Parathyroid adenoma (tissue), 2 donors: ENCODE measurements around the gene ALDH4A1.
A peak's percentile ranks its signal among the peaks of the same experiment; 100 is the strongest.

Experiments used
- H2AFZ ChIP-seq: fragments of 300-600 bp; sonication (generic); one replicate; pipeline ENCODE4 v1.7.0; 2017; ENCODE audit warnings: antibody characterized with exemption, mild to moderate bottlenecking
- H3K27ac ChIP-seq: fragments of 300-600 bp; sonication (generic); one replicate; pipeline ENCODE4 v1.7.0; 2017
- H3K27me3 ChIP-seq: fragments of 300-600 bp; sonication (generic); one replicate; pipeline ENCODE4 v1.7.0; 2017; ENCODE audit warnings: low read length; ENCODE audit not compliant: control insufficient read depth, insufficient read depth
- H3K36me3 ChIP-seq: fragments of 300-600 bp; sonication (generic); one replicate; pipeline ENCODE4 v1.7.0; 2017; ENCODE audit warnings: low read length; ENCODE audit not compliant: control insufficient read depth, insufficient read depth
- H3K4me1 ChIP-seq: fragments of 300-600 bp; sonication (generic); one replicate; pipeline ENCODE4 v1.7.0; 2017; ENCODE audit warnings: control low read depth
- H3K4me2 ChIP-seq: fragments of 300-600 bp; sonication (generic); one replicate; pipeline ENCODE4 v1.7.0; 2017; ENCODE audit warnings: low read length
- H3K4me3 ChIP-seq: fragments of 300-600 bp; sonication (generic); one replicate; pipeline ENCODE4 v1.7.0; 2017; ENCODE audit warnings: low read depth, low read length
- H3K79me2 ChIP-seq: fragments of 300-600 bp; sonication (generic); one replicate; pipeline ENCODE4 v1.7.0; 2017; ENCODE audit warnings: control low read depth
- H3K9ac ChIP-seq: fragments of 300-600 bp; sonication (generic); one replicate; pipeline ENCODE4 v1.7.0; 2017; ENCODE audit warnings: mild to moderate bottlenecking
- H3K9me3 ChIP-seq: fragments of 300-600 bp; sonication (generic); one replicate; pipeline ENCODE4 v1.7.0; 2017; ENCODE audit warnings: low read length; ENCODE audit not compliant: control insufficient read depth
- TF ChIP-seq, protein P1 (sequence below): fragments of 300-600 bp; sonication (generic); IDR thresholded peaks from one replicate; pipeline ENCODE4 v1.7.0; 2017; ENCODE audit warnings: antibody characterized with exemption, mild to moderate bottlenecking
- donor health status: primary hyperparathyroidism.

The ALDH4A1 gene, protein sequence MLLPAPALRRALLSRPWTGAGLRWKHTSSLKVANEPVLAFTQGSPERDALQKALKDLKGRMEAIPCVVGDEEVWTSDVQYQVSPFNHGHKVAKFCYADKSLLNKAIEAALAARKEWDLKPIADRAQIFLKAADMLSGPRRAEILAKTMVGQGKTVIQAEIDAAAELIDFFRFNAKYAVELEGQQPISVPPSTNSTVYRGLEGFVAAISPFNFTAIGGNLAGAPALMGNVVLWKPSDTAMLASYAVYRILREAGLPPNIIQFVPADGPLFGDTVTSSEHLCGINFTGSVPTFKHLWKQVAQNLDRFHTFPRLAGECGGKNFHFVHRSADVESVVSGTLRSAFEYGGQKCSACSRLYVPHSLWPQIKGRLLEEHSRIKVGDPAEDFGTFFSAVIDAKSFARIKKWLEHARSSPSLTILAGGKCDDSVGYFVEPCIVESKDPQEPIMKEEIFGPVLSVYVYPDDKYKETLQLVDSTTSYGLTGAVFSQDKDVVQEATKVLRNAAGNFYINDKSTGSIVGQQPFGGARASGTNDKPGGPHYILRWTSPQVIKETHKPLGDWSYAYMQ

DNA sequence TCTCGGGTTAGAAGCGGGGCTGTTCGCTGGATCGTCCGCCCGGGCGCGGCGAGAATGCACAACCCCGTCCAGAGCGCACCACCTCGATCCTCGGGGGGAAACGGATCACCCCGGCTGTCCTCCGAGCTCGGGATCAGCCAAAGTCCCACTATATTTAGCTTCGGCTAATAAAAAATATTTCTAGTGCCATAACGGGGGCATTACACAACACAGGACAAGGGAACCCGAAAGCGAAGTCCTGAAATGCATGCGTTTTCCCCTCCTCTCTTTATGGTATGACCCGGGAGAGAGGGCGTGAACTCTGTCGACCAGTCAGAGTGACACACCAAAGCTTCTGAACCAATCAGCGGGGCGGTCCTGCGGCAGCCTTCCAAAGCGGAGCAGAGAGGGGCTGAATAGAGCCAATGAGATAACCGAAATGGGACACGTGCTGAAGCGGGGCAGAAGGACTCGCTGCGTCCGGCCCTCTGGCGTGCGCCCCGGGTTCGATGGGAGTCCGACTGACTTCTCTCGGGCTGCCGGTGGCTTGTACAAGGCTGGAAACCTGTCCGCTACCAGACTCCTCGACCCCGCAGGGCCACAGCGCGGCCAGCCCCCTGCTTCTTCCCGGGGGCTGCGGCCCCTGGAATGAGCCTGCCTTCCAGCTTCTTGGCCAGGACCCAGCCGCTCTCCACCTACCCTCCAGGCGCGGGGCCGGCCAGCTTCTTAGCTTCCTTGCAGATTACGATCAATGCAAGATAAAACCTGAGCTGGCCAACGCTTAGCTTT, at the start of gene ALDH4A1:
Gene ALDH4A1 (minus strand): TSS at position 33 of the 768 bp plus-strand sequence. CDS start 32 bp downstream, at position 1.
- no peaks in the 10 kb centered on the region for H3K9me3 ChIP-seq
- no peaks in the 10 kb centered on the region for H3K36me3 ChIP-seq
- no peaks in the 10 kb centered on the region for H3K79me2 ChIP-seq
- TF ChIP-seq, protein P1, sequence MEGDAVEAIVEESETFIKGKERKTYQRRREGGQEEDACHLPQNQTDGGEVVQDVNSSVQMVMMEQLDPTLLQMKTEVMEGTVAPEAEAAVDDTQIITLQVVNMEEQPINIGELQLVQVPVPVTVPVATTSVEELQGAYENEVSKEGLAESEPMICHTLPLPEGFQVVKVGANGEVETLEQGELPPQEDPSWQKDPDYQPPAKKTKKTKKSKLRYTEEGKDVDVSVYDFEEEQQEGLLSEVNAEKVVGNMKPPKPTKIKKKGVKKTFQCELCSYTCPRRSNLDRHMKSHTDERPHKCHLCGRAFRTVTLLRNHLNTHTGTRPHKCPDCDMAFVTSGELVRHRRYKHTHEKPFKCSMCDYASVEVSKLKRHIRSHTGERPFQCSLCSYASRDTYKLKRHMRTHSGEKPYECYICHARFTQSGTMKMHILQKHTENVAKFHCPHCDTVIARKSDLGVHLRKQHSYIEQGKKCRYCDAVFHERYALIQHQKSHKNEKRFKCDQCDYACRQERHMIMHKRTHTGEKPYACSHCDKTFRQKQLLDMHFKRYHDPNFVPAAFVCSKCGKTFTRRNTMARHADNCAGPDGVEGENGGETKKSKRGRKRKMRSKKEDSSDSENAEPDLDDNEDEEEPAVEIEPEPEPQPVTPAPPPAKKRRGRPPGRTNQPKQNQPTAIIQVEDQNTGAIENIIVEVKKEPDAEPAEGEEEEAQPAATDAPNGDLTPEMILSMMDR = no peak
- peak within 1 kb of the TSS; percentile 65 for H2AFZ ChIP-seq
- H3K27me3 ChIP-seq = no peaks in the 10 kb centered on the region
- H3K4me1 ChIP-seq = peaks cover 7% of the 10 kb centered on the region
- H3K4me3 ChIP-seq = peak within 1 kb of the TSS; percentile 51
- H3K27ac ChIP-seq = peak within 1 kb of the TSS; percentile 88
- peak within 1 kb of the TSS; percentile 91 for H3K4me2 ChIP-seq
- no peak within 1 kb of the TSS for H3K9ac ChIP-seq

DNA sequence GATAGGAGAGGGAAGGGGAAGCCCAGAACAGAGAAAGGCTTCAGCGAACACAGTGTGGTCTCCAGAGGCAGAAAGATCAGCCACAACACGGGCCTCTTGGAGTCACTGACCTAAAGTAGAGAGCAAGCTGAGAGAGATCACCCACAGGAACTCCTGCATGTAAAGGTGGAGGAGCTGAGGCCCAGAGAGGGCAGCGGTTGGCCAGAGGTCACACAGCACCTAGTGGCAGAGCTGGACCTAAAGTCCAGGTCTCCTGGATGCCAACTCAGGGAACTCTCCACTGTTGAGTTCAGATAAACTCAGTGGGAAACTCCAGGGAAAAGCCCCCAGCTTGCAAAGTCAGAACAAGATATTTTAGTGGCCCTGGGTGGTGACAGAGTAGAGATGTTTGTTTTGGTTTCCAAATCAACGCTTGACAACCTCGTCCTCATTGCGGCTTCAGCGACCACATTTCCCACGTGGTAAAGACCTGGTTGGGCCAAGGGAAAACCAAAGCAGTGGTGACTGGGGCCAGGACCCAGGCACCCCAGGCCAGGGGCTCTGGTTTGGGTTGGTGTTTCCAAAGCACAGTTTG, 49.5 kb upstream of the ALDH4A1 start:
- H2AFZ ChIP-seq = no peak overlapping the region
- no peaks in the 10 kb centered on the region for H3K36me3 ChIP-seq
- H3K27ac ChIP-seq = peak overlapping the region; percentile 99
- H3K27me3 ChIP-seq = no peaks in the 10 kb centered on the region
- peaks cover 30% of the 10 kb centered on the region for H3K4me1 ChIP-seq
- peaks cover 40% of the 10 kb centered on the region for H3K79me2 ChIP-seq
- H3K4me2 ChIP-seq = no peak overlapping the region
- H3K9ac ChIP-seq = no peak overlapping the region
- H3K4me3 ChIP-seq = no peak overlapping the region
- TF ChIP-seq, protein P1 = no peak
- H3K9me3 ChIP-seq = no peaks in the 10 kb centered on the region

DNA sequence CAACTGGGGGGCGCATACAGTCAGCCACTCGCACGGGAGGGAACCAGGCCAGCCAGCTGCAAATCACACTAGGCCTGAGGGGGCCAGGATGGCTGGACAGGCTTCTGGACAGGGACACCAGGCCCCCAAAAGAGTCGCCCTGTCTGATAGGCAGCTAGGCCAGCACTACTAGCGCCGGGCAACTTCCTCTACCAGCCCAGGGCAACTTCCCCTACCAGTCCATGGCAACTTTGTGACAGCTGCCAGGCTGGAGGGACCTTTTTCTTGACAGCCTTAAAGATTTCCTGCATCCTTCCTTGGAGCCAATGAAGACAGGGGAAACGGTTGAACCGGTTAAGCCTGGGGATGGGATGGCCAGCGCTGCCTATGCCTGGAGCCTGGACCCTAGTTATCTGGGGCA, 49.1 kb upstream of the ALDH4A1 start:
- Histone ChIP-seq H3K4me2 (peak overlapping the region; percentile 76), H3K79me2 (peaks cover 43% of the 10 kb centered on the region), H3K27me3 (no peaks in the 10 kb centered on the region), H3K4me3 (no peak overlapping the region), H3K27ac (peak overlapping the region; percentile 99), H3K4me1 (peaks cover 30% of the 10 kb centered on the region), H3K9me3 (no peaks in the 10 kb centered on the region), H3K9ac (no peak overlapping the region), H2AFZ (no peak overlapping the region), H3K36me3 (no peaks in the 10 kb centered on the region)
- TF ChIP-seq, protein P1 = no peak

DNA sequence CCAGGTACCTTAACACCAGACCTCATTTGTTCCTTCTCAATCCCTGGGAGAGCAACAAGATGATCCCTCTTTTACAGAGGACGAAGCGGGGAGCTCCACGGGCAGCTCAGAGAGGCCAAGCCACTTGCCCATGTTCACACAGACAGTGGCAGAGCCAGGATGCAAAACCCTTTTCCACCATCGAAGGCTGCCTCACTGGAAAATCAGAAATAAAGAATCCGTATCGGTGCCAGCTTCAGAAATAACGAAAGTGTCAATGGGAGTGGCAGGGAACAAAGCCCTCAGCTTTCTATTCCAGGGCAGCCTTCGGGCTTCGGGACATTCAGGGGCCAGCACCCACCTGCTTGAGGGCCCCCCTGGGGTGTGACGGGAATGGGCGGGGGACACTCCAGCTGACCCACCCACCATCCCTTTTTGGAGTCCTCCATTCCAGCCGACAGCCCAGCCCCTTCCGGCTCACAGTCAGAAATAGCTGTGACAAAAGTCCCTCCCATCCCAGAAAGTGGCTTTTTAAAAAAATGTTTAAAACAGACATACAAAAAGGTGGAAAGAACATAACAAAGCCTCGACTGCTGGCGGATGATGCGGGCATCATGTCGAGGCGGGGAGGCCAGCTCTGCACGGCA, 48.2 kb upstream of the ALDH4A1 start:
- peak overlapping the region; percentile 99 for H3K27ac ChIP-seq
- H3K36me3 ChIP-seq = no peaks in the 10 kb centered on the region
- peak overlapping the region; percentile 76 for H3K4me2 ChIP-seq
- H2AFZ ChIP-seq = peak overlapping the region; percentile 46
- peaks cover 30% of the 10 kb centered on the region for H3K4me1 ChIP-seq
- no peaks in the 10 kb centered on the region for H3K27me3 ChIP-seq
- H3K9ac ChIP-seq = no peak overlapping the region
- H3K4me3 ChIP-seq = peak overlapping the region; percentile 59
- H3K79me2 ChIP-seq = peaks cover 49% of the 10 kb centered on the region
- TF ChIP-seq, protein P1 = no peak
- no peaks in the 10 kb centered on the region for H3K9me3 ChIP-seq
